SIG-M5 treated with dmso at 0.1 percent for 504 hours (cell line): ENCODE data around the gene FGD6.
"Not testable (repeated sequence)": the region's sequence is repeated elsewhere in the genome, so short reads cannot be mapped to it uniquely, and the experiment has no call there.

Experiments
- DNase-seq: peaks from one replicate; lab custom pipeline; 2025; ENCODE audit not compliant: unreplicated experiment; lab: John Stamatoyannopoulos, UW

FGD6 gene

DNA sequence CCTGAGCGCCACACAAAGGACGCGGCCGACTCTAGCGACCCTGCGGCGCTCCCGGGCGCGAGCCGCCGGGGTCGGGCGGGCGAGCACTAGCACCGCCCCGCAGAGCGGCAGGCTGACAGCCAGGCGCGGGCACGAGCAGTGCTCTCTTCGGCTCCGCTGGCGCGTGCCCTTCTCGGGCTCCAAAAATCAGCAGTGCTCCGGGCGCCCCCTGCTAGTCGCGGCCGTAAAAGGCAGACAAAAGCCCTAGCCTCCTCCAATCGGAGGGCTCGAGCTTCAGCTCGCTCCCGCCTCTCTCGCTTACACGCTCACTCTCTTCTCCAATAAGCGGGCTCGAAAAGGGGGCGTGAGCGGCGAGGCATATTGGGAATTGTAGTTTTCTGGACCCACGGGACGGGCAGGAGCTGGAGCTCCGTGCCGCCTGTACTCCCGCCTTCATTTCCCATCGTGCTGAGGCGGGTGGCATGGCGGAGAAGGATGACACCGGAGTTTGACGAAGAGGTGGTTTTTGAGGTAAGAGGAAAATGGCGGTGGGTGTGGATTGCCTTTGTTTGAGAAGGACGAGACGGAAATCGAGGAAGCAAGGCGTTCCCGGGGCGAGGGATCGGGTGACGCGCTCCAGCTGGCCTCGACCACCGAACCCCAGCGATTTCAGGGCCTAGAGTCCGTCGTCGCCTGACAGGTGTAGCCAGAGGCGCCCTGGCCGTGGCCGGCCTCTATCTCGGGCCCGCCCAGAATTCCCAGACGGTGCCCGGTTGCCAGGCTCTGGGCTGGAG is at the start of gene FGD6, which contains the start of gene VEZT:
Gene FGD6 (minus strand): TSS at position 91 of the 773 bp plus-strand sequence. CDS start 227 bp downstream, outside the sequence.
Gene VEZT (plus strand): TSS at position 431 of the 773 bp plus-strand sequence. CDS start 44 bp downstream, at position 475.
- DNase-seq: peak; percentile 99

DNA sequence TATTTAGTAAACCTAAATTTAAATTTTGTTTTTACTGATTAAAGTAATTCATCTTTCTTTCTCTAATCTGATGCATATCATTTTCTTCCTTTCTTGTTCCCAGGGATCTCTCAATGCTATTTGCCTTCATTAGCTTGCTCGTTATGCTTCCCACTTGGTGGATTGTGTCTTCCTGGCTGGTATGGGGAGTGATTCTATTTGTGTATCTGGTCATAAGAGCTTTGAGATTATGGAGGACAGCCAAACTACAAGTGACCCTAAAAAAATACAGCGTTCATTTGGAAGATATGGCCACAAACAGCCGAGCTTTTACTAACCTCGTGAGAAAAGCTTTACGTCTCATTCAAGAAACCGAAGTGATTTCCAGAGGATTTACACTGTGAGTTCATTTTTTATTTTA is 49.0 kb upstream of the FGD6 start:
- DNase-seq: no peak

DNA sequence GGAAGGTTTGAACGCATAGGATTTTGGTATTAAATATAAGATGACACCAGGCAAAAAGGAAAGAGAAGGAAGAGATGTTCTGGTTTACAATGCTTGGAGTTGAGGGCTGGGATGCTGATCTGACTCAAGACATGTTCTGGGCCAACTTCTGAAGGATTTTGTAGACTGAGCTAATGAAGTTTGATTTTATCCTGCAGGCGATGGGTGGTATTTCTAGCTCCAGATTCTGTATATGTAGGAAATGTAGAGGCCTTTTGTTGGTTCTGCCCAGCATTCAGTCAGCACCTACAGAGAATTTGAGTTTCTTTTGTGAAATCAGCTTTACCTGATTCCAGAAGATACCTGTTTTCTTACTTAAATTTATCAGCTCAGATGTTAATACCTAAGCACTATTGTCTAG is 48.5 kb upstream of the FGD6 start:
- DNase-seq: no peak

DNA sequence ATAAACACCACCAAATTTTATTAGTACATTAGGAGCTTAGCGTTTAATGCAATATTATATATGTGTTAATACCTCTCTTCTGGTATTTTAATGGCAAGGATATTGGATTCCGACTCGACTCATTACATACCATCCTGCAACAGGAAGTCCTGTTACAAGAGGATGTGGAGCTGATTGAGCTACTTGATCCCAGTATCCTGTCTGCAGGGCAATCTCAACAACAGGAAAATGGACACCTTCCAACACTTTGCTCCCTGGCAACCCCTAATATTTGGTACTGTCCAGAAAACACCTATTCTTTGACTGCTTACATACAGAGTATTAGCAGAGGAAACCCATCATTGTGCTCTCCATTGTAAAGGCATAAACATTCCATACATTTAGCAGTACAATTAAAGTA is 45.5 kb upstream of the FGD6 start:
- no peak for DNase-seq

DNA sequence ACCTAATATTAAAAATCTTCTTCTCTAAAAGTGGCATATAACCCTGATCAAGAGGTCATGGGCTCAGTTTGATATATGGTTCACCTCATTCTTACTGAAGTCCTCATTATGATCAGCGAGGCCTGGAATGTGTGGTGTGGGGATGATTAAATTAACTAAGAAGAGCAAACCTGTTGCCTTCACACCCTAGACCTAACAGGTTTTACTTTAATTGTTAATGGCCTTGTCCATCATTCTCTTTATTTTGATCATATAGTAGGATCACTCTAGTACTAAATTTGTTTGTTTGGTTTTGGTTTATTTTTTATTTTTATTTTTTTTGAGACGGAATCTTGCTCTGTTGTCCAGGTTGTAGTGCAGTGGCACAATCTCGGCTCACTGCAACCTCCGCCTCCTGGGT is 43.8 kb upstream of the FGD6 start:
- DNase-seq: no peak

DNA sequence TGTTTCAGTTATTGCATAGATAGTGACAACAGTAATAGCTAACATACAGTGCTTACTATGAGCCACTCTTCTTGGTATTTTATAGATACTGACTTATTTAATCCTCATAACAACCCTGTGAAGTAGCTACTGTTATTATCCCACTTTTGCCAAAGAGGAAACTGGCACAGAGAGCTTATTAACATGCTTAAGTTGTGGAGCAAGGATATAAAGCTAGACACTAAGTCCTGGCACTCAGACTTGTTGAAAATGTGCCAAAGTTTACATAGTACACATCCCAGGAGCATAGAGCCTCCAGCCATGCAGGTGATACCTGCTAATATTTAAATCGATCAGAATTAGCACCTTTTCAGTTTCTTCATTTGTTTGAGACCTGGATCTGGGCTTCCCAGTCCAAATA is 42.1 kb upstream of the FGD6 start:
- DNase-seq: no peak

DNA sequence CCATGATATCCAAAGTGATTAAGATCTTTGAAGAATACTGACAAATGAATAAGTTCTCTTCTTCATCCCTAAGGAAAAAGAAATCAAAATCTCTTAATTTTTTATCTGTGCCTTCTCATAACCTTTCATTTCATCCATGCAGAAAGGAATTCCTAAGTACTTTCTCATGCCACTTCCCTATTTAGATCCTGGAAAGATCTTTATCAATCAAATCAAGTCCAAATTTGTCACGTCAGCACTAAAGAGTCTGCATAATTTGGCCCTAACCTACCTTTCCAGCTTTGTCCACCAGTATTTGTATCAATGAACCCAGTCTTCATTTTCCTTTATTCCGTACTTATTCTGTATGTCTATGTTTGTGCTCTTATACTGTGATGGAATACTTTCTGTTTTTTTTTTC is 41.5 kb upstream of the FGD6 start:
- no peak for DNase-seq

DNA sequence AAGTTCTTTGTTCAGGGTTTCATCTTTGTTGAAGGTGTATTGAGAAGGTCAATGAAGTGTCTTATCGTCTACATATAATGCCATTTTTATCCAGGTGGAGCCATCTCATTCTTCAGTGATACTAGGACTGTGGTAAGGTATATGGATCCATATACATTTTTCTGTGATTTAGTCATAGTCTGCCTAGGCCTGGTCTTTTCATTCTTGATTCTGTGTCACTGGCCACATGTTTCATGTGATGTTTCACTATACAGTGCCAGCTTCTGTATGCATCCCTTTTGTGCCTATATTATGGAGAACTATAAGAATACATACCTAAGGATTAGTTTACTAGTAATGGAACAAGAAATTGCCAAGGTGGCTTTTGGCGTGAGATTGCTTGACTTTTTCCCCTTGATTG is 40.9 kb upstream of the FGD6 start:
- DNase-seq: no peak

DNA sequence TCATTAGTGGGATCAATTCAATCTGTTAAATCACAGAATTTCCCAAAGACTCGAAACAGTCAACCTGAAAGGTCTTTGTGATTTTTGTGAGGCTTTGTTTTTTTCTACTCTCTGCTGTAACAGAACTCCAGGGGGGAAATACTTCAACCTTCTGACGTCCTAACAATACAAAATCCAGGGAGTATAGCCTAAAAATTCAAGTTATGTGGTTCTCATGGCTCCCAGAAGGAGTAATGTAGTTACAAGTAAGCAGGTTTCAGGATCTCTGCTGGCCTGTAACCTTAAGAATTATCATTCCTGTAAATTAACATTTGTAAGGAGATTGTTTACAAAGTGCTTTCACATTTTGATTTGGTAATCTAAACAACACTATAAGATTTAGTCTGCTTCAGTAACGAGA is 40.3 kb upstream of the FGD6 start:
- no peak for DNase-seq

DNA sequence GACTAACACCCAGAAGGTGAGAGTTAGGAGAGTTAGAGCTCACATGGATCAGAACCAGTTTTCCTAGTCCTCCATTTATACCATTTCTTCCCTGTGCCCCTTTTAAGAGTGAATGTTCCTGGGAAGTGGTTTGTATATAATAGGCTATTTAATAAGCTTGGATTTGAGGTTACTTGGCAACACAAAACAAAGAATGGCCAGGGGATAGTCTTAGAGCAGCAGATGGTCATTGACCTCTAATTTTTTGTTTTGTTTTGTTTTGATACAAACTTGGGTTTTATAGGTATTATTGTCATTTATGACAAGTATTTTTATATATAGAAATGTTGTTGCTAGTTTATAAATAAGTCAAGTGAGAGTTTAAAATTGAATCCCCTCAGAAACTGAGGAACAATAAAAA is 36.1 kb upstream of the FGD6 start:
- DNase-seq: no peak

DNA sequence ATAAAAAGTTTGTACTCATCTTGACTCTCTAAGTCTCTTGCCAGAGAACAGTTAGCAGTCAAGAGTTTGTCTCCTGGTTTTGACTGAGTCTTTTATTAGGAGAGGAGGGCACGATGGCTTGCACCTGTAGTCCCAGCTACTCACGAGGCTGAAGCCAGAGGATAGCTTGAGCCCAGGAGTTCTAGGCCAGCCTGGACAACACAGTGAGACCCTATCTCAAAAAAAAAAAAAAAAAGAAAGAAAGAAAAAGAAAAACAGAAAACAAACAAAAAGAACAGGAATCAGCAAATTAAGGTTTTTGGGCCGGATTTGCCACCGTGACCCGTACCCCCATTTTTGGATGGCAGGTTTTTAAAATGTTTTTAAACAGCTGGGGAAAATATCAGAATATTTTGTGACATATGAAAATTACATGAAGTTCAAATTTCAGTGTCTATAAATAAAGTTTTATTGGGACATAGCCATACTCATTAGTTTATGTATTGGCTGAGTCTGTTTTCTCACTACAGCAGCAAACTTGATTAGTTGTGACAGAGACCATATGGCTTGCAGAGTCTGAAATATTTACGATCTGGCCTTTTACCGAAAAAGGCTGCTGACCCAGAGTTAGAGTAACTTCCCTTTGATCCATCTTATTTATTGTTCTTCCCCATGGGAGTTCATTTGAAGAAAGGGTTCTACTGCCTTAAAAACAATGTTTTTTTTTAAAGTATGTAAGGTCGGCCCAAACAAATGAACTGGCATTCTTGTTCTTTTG is 31.5 kb upstream of the FGD6 start:
- no peak for DNase-seq

DNA sequence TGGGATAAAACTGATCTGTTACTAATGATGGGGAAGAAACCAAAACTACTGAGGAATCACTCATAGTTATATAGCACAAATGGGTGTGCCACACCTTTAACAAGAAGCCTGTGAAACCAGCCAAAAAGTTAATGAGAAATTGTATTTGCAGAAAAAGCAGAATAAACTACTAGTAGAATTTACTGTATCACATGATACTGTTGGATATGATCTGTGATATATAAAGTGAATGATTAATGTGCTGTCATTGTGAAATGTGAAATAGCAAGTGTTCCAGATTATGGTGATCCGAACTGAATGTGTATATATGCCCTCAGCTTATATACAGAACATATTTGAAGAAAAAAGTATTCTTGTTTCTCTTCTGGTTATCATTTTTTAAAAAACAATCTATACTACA is 30.8 kb upstream of the FGD6 start:
- no peak for DNase-seq

DNA sequence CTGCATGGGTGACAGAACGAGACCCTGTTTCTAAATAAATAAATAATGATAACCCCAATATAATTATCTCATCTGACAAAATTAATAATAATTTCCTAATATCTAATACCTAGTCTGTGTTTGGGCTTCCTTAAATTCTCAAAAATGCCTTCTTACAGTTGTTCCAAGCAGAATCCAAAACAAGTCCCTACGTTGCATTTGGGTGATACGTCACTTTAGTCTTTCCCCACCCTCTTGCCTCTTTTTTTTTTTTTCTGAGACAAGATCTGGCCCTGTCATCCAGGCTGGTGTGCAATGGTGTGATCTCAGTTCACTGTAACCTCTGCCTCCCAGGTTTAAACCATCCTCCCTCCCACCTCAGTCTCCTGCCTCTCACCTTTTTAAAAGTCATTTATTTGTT is 27.1 kb upstream of the FGD6 start:
- DNase-seq: no peak

DNA sequence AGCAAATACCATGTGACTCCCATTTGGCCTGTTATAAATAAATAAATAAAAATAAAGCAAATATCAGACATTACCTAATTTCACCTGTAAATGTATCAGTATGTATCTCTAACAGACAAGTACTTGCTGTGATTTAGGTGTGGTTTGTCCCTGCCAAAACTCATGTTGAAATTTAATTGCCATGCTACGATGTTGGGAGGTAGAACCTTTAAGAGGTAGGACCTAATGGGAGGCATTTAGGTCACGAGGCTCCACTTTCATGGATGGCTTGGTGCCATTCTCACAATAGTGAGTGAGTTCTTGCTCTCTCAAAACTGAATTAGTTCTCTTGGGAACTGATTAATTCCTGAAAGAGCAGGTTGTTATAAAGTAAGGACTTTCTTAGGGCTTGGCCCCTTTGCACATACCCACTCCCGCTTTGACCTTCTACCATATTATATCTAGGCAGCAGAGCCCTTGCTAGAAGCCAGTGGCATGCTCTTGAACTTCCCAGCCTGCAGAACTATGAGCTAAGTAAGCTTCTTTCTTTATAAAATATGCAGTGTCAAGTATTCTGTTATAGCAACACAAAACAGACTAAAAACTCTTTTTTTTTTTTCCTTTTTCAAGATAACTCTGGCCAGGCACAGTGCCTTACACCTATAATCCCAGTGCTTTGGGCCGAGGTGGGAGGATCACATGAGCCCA is 26.4 kb upstream of the FGD6 start:
- DNase-seq: no peak

DNA sequence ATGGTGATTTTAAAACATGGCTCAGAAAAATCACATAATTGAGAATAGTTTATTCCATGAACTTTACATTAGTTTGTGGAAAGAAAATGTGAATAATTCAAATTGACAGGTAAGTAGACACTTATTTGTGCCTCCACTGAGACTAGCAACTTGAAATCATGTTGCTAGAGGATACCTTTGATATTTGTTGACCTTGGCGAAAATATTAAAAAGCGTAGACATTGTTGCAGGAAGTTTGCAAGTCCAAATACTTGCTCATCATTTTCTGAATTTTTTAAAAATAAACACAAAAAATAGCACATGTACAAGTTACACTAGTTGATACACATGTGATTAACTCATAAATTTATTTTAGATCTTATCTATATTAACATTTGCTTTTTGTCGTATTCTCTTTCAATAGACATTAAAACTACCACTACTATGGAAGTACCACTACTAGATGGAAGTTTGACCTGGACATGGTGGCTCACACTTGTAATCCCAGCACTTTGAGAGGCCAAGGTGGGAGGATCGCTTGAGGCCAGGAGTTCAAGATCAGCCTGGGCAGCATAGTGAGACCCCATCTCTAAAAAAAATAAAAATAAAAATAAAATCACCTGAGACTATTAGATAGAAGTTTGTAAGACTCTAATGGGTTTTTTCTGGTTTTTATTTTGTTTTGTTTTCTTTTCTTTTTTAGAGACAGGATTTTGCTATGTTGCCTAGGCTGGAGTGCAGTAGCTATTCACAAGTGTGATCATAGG is 24.7 kb upstream of the FGD6 start:
- no peak for DNase-seq

DNA sequence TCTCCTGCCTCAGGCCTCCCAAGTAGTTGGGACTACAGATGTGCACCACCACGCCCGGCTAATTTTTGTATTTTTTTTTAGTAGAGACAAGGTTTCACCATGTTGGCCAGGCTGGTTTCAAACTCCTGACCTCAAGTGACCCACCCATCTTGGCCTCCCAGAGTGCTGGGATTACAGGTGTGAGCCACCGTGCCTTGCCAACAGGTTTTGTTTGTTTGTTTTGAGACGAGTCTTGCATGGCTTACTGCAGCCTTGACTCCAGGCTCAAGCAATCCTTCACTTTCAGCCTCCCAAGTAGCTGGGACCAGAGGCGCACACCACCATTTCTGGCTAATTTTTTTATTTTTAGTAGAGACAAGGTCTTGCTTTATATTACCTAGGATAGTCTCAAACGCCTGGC is 23.9 kb upstream of the FGD6 start:
- DNase-seq: not testable (repeated sequence)

DNA sequence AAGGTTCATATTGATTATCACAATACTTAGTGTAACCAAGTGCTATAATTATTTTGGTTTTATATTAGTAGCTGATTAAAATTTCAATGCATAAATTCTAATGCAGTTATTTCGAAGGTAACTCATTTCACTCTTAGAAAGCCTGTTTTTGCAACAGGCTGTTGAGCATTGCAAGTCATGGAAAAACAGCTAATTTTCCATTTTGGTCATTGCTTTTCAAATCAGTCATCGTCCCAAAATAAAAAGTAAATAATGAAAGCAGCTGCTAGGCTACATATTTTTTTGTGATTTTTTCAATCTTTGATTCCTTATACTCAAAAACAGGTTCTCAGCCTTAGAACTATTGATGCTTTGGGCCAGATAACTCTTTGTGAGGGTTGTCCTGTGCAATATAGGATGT is 23.3 kb upstream of the FGD6 start:
- no peak for DNase-seq

DNA sequence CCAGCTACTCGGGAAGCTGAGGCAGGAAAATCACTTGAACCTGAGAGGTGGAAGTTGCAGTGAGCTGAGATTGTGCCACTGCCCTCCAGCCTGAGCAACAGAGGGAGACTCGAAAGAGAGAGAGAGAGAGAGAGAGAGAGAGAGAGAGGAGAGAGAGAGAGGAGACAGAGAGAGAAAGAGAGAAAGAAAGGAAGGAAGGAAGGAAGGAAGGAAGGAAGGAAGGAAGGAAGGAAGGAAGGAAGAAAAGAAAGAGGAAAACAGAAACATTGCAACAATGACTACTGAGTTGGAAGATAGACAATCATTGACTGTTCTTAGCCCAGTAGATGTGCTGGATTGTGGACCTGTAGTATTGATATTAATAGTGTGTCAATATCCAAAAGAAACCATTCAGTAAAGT is 22.6 kb upstream of the FGD6 start:
- not testable (repeated sequence) for DNase-seq

DNA sequence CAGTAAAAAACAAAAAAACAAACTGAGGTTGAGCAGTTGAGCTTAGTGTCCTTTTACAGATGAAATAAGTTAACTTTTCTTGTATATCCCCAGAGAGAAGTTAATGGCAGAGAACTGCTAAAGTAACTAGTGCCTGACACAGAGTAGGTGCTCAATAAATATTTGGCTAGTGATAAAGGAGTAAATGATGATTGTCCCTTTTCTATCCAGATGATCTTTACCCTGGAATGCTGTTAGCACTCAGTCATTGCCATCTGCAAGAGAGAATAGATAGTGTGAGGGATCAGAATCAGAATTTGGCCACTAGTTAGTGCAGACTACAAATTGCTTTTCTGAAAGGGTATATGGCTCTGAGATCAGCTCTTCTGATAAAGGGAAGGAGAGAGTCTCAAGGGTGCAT is 21.9 kb upstream of the FGD6 start:
- DNase-seq: no peak

DNA sequence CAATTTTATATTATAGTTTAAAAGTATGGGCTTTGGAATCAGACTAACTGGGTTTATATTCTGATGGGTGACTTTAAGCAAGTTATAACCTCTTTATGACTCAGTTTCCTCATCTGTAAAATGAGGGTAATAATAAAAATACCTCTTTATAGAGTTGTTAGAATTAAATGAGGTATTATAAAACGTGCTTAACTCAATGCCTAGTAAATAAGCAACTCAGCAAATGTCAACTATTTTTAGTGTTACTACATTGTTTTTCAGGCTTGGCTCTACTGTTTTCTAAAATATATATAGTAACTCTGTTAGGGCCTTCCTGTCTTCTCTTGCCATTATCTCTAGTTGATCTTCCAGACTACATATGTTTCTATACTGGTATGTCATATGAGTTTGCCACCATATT is 20.9 kb upstream of the FGD6 start:
- DNase-seq: no peak

DNA sequence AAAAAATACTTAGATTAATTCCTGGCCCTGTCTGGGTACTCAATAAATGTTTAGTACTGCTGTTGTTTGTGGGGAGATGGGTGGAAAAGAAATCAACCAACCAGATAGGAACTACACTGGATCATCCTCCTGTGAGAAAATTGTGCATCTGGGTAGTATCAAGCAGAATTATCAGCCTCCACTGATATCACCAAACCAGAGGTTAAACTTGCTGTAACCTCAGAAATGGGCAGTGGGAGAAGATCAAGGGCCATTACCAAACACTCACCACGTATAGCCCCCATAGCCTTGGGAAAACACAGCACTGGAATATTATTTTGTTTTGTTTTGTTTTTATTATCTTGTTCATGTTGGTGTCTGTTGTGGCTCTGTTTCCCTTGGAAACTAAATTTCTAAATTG is 20.0 kb upstream of the FGD6 start:
- DNase-seq: no peak
